ENCODE measurements around the gene KRAS.
"Not testable (repeated sequence)": the region's sequence is repeated elsewhere in the genome, so short reads cannot be mapped to it uniquely, and the experiment has no call there.

Gene KRAS

DNA sequence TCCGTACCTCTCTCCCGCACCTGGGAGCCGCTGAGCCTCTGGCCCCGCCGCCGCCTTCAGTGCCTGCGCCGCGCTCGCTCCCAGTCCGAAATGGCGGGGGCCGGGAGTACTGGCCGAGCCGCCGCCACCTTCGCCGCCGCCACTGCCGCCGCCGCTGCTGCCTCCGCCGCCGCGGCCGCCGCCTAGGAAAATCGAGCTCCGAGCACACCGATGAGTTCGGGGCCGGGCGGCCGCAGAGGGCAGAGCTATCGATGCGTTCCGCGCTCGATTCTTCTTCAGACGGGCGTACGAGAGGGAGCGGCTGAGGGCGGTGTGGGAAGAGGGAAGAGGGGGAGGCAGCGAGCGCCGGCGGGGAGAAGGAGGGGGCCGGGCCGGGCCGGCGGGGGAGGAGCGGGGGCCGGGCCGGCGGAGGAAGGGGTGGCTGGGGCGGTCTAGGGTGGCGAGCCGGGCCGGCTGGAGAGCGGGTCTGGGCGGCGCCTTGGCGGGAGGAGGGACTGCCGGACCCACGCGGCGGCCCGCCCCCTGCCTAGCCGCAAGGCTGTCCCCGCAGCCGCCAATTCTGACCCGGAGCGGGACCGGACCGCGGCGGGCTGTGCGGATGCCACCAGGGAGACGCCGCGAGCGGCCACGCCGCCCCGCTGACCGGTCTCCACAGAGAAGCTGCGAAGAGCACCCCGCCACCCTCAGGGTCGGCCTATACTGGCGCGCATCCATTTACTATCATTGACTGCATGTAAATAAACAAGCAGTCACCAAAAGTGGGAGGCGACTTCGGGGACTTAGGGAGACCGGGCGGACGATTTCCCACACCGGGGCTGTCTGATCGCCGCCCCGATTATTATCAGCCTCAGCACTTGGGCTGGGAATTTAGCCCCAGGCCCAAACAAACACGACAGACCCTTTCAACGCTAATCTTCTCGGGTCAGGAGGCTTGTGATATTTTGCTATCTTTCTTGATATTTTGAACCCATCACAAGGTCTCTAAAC, at the start of gene KRAS:
Gene KRAS, minus strand, starts transcription at position 186 of the 987 bp plus-strand sequence.
- peak; percentile 91 for DNase-seq (ENCODE audit: low read depth, low spot score)

- no peak for DNase-seq (ENCODE audit: low read depth, low spot score)
These were observed 45.7 kb upstream of the KRAS start for GRCh38 chr12:25296381-25296780.

DNA sequence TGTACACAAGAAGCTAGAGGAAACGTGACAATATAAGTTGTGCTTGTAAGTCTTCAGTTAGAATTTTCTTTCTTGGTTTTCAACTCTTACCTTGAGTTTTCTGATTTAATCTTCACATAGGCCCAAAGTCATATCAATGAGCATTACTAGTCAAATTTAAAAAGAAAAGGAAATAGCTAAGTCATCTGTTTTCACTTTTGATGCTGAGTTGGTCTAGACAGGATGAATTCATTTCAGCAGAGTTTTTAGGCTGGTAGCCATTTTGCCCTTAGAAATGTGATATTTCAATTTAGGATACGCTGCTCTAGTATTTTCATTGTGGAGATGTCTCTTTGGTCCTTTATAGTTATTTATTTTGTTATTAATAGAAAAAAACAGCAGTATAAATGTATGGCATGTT, 44.6 kb upstream of the KRAS start:
- DNase-seq (ENCODE audit: low read depth, low spot score), result no peak

- no peak for DNase-seq (ENCODE audit: low read depth, low spot score)
These were observed 42.9 kb upstream of the KRAS start for GRCh38 chr12:25293653-25294052.

DNA sequence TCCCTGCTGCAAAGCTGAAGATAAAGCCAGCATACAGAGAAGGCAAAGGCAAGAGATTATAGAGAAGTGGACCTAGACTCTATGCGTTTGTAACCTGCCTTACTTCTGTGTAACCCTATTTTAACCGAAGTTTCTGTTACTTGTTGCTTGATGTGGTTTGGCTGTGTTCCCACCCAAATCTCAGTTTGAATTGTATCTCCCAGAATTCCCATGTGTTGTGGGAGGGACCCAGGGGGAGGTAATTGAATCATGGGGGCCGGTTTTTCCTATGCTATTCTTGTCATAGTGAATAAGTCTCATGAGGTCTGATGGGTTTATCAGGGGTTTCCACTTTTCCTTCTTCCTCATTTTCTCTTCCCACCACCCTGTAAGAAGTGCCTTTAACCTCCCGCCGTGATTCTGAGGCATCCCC, 42.1 kb upstream of the KRAS start:
- DNase-seq (ENCODE audit: low read depth, low spot score), result not testable (repeated sequence)

- no peak for DNase-seq (ENCODE audit: low read depth, low spot score)
These were observed 36.9 kb upstream of the KRAS start for GRCh38 chr12:25287610-25288009.

DNA sequence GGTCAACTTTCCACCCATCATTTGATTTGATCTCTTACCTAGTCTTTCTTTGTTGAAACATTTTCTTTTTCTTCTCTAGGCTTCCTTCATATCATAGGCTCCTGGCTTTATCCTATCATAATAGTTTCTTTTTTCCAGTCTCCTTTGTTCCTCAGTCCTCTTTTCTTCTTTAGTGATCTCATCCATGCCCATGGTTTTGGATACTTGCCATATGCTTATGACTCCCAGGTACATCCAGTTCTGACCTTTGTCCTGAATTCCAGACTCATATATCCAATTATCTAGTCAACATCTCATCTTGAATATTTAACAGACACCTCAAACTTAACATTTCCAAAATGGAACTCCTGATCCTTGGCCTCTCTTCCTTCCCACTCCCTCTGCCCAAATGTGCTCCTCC, 36.1 kb upstream of the KRAS start:
- no peak for DNase-seq (ENCODE audit: low read depth, low spot score)

GRCh38 chr12:25284024-25284423, 33.3 kb upstream of the KRAS start:
- DNase-seq (ENCODE audit: low read depth, low spot score), result no peak

DNA sequence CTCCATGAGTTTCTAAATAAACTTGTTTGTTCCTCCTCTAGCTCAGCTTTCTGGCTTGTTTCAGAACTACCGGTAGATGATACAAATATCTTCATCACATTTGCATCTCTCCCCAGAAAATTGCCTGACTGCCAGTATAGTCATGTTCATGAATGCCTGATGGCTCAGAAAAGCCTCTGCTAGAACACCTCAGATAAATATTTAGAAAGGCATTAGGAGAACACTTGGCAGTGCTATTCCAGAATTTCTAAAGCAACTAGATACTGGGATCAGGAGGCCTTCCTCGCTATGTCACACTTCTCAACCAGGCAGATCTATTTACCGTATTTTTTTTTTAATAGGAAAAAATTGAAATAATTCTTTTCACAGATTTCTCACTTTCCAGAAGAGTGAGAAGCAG, 32.3 kb upstream of the KRAS start:
- no peak for DNase-seq (ENCODE audit: low read depth, low spot score)

- DNase-seq (ENCODE audit: low read depth, low spot score), result no peak
These were observed 29.4 kb upstream of the KRAS start for GRCh38 chr12:25280082-25280481.

GRCh38 chr12:25278269-25278668, 27.5 kb upstream of the KRAS start:
- no peak for DNase-seq (ENCODE audit: low read depth, low spot score)

DNA sequence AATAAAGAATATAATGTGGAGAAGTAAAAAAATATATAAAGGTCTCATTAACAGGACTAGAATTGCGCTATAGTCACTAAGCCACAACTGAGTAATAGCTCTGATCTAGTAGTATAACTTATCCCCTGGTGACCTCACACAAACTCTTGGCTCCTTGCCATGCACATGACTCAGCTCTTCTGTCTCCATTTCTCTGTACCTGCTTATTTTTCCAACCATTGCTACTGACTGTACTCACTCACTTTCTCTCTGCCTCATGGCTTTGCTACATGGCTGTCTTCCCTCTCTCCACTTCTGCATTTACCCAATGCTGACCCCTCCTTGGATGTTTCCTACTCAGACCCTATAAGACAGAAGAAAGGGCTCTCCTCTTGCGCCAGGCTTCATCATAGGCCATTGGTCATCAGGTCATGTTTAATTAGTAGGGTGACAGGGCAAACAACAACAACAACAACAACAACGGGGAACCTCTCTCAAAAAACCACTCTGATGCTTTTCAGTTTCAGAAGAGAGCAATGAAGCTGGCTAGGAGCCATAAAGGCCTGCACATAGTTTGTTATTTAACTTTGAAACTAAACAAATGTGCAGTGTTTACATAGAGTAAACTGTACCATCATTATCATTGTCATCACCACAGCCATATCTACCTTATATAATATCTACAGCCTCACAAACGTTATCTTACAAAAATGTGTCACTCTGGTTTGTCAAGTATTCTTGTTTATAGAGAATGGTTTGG, 25.6 kb upstream of the KRAS start:
- peak; percentile 55 for DNase-seq (ENCODE audit: low read depth, low spot score)

DNA sequence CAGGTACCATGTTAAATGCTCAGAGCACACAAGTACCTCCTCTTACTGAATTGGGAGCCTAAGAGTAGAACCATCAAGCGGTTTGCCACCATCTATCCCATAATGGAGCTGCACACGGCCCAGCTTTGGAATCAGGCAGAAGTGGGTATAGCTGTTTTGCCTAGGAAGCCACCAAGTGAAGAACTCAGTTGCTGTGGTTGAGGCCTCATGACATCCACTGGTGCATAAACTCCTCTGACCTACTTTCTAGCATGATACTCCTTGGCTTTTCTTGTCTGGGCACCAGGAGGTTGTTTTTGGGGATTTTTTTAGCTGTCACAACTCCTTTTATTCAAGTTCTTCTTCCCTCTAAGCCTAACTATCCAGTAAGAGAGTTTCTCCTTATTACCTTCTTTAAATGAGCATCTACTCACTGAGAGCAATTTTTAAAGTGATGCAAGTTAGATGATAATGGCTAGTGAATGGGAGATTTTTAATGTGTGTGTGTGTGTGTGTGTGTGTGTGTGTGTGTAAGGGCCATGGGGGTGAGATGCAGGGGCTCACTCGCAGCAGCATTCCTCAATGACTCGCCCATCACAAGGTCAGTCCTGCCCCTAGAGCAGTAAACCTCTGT, 20.9 kb upstream of the KRAS start:
- DNase-seq (ENCODE audit: low read depth, low spot score), result no peak

GRCh38 chr12:25269701-25270100, 19.0 kb upstream of the KRAS start:
- no peak for DNase-seq (ENCODE audit: low read depth, low spot score)

- DNase-seq (ENCODE audit: low read depth, low spot score), result no peak
These were observed 15.8 kb upstream of the KRAS start for GRCh38 chr12:25266497-25266896.

DNA sequence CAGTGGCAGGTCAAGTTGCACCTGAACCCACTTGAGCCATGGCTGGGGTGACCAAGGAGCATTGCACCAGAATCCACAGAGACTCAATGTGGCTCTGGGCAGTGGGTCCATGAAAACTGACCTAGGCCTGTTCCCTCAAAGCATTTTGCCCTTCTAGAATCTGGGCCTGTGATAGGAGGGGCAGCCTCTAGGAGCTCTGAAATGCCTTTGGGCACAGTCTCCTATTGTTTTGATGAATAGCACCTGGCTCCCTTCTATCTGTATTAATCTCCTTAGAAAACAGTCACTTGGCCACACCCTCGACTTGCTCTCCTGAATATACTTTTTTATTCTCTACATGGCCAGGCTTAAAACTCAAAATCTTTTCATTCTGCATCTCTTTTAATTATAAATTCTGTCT, 14.1 kb upstream of the KRAS start:
- DNase-seq (ENCODE audit: low read depth, low spot score), result no peak

DNA sequence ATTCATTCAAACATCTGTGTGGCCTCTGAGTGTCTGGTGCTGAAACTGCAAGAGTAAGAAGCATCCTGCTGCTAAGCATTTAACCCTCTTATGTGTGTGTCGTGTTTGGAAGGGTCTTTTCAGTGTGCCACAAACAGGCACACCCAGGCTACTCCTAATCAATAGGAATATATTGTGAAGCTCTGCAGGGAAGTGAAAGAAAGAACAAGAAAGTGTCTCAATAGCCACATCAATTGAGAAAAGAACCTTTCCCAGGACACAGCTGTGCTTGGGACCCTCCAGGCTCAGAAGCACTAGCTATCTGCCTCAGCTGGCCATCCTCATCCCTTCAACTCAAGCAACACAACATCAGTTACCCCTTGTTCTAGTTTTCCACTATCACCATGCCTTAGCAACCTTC, 13.4 kb upstream of the KRAS start:
- no peak for DNase-seq (ENCODE audit: low read depth, low spot score)

GRCh38 chr12:25263594-25263993, 12.9 kb upstream of the KRAS start:
- no peak for DNase-seq (ENCODE audit: low read depth, low spot score)

DNA sequence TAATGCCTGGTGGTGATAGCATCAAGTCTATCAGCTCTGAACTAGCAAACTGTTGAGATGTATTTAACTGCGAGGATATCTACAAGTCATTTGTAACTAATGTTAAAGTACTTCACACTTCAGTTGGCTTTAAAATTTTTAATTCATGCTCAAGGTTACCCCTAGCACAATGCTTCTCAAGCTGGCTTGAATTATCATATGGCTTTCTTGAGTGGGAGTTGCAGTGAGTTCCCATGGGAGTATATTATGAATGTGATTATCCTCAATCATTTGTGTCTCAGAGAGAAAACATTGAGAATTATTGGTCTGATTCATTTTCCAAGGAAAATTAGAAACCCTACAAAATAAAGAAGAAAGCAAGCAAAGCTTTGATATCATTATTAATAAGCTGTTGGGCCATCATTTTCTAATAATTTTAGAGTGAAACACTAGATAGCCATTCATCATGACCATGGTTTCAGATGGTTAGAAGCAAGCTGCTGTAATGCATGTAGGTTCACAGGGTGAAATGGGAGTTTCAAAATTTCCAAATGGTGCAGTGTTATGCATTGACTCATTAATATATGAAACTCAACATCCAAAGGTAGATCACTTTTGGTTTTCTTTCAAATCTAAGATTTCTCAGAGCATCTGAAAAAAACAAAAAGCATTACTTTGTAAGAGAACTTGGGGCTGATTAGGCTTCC, 11.8 kb upstream of the KRAS start:
- DNase-seq (ENCODE audit: low read depth, low spot score), result no peak

- DNase-seq (ENCODE audit: low read depth, low spot score), result no peak
These were observed 7.0 kb upstream of the KRAS start for GRCh38 chr12:25257590-25258324.

DNA sequence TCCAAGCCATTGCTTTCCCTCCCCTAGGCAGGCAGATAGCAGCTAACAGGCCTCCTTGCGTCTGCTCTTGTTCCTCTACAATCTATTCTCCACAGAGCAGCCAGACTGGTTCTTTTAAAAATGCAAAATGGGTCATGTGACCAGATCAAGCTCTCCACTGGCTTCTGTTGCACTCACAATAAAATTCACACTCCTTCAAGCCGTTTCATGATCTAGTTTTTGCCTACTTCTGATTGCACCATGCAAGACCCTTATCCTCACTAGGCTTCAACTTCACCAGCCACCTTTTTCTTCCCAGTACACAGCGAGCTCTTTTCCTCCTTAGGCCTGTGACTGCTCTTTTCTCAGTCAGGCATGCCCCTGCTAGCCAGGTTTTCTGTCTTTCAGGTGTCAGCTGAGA, 6.1 kb upstream of the KRAS start:
- no peak for DNase-seq (ENCODE audit: low read depth, low spot score)
